Osteocyte (in vitro differentiated cells): Measurements from ENCODE around the gene MGA. TPM values are rescaled to one million over a fixed set of nuclear protein-coding genes. Genes with fewer than 3 reads are reported as not detected.

ENCODE experiments used
- DNase-seq: peaks from one replicate; pipeline ENCODE4 v3.0.0; 2021; ENCODE audit warnings: mixed read lengths; ENCODE audit not compliant: unreplicated experiment; ENCODE audit errors: extremely low spot score
- H3K27ac Mint-ChIP-seq: one replicate; pipeline ENCODE4 v1.8.0; 2021; ENCODE audit warnings: mild to moderate bottlenecking, mixed read lengths; ENCODE audit not compliant: unreplicated experiment
- H3K27me3 Mint-ChIP-seq: one replicate; pipeline ENCODE4 v1.8.0; 2021; ENCODE audit warnings: mixed read lengths; ENCODE audit not compliant: unreplicated experiment
- H3K36me3 Mint-ChIP-seq: one replicate; pipeline ENCODE4 v1.8.0; 2021; ENCODE audit warnings: mixed read lengths; ENCODE audit not compliant: unreplicated experiment
- H3K4me1 Mint-ChIP-seq: one replicate; pipeline ENCODE4 v1.8.0; 2021; ENCODE audit warnings: mixed read lengths; ENCODE audit not compliant: unreplicated experiment
- H3K4me3 Mint-ChIP-seq: one replicate; pipeline ENCODE4 v1.8.0; 2021; ENCODE audit warnings: mild to moderate bottlenecking, moderate library complexity, mixed read lengths; ENCODE audit not compliant: unreplicated experiment
- H3K9me3 Mint-ChIP-seq: one replicate; pipeline ENCODE4 v1.8.0; 2021; ENCODE audit warnings: mixed read lengths; ENCODE audit not compliant: unreplicated experiment
- total RNA-seq: library from RNA; stranded (reverse); gene quantifications from 2 replicates; pipeline ENCODE4 v1.2.1, GENCODE V29; 2021
- TF ChIP-seq, protein P1 (sequence below): fragments of 200-600 bp; sonication (generic); IDR thresholded peaks from 2 replicates; pipeline ENCODE4 v1.5.0; 2021; ENCODE audit warnings: antibody characterized with exemption, mild to moderate bottlenecking, moderate library complexity

MGA gene
- total RNA-seq, 1 donor from 2014 or later, result 47.2 TPM

DNA sequence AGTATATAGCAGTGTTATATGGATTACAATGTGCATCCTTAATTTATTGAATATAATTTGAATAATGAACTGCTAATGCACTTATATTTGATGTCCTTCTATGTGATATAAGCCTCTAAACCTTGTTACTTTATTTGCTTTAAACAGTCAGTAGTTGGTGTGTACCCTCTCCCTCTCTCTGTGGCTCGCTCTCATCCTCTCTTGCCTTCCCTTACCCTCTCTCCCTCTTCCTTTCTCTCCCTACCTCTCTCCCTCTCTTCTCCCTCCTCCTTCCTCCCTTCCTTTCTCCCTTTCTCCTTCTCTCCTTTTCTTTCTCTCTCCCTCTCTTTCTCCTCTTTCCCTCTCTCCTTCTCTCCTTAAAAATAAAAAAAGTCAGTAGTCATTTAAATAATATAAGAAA lies 28.9 kb downstream of the MGA start:
- H3K27me3 Mint-ChIP-seq, result no peaks in the 10 kb centered on the region
- no peak for DNase-seq
- TF ChIP-seq, protein P1, sequence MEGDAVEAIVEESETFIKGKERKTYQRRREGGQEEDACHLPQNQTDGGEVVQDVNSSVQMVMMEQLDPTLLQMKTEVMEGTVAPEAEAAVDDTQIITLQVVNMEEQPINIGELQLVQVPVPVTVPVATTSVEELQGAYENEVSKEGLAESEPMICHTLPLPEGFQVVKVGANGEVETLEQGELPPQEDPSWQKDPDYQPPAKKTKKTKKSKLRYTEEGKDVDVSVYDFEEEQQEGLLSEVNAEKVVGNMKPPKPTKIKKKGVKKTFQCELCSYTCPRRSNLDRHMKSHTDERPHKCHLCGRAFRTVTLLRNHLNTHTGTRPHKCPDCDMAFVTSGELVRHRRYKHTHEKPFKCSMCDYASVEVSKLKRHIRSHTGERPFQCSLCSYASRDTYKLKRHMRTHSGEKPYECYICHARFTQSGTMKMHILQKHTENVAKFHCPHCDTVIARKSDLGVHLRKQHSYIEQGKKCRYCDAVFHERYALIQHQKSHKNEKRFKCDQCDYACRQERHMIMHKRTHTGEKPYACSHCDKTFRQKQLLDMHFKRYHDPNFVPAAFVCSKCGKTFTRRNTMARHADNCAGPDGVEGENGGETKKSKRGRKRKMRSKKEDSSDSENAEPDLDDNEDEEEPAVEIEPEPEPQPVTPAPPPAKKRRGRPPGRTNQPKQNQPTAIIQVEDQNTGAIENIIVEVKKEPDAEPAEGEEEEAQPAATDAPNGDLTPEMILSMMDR, result no peak
- no peaks in the 10 kb centered on the region for H3K9me3 Mint-ChIP-seq
- peaks cover 4% of the 10 kb centered on the region for H3K36me3 Mint-ChIP-seq
- peaks cover 35% of the 10 kb centered on the region for H3K4me1 Mint-ChIP-seq
- no peak overlapping the region for H3K27ac Mint-ChIP-seq
- no peak overlapping the region for H3K4me3 Mint-ChIP-seq

DNA sequence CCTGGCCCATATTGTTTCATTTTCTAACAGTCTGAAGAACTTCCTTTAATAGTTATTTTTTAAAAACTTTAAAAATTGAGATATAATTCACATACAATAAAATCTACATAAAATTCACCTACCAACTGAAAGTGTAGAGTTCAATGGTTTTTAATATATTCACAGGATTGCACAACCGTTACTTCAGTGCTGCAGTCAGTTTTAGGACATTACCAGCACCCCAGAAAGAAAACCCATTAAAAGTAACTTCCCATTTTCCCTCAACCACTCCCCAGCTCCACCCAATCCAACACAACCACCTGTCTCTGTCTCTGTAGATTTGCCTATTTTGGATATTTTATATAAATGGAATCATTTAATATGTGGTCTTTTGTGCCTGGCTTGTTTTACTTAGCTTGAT lies 29.6 kb downstream of the MGA start:
- Mint-ChIP-seq H3K4me1 (peaks cover 27% of the 10 kb centered on the region), H3K9me3 (no peaks in the 10 kb centered on the region), H3K27ac (no peak overlapping the region), H3K36me3 (peaks cover 4% of the 10 kb centered on the region), H3K27me3 (no peaks in the 10 kb centered on the region), H3K4me3 (no peak overlapping the region)
- DNase-seq, result no peak
- TF ChIP-seq, protein P1, result no peak

DNA sequence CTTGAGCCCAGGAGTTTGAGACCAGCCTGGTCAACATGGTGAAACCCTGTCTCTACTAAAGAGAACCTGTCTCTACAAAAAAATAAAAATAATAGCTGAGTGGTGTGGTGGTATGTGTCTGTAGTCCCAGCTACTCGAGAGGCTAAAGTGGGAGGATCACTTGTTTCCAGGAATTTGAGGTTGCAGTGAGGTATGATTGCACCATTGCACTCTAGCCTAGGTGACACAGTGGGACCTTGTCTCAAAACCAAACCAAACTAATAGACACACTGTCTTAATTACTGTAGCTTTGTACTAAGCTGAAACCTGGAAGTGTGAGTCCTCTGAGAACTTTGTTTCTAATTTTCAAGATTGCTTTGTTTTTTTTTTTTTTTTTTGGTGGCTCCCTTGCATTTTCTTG lies 30.4 kb downstream of the MGA start:
- Mint-ChIP-seq H3K27ac (no peak overlapping the region), H3K4me3 (no peak overlapping the region), H3K4me1 (peaks cover 25% of the 10 kb centered on the region), H3K36me3 (peaks cover 4% of the 10 kb centered on the region), H3K27me3 (no peaks in the 10 kb centered on the region), H3K9me3 (no peaks in the 10 kb centered on the region)
- no peak for DNase-seq
- TF ChIP-seq, protein P1, result no peak

DNA sequence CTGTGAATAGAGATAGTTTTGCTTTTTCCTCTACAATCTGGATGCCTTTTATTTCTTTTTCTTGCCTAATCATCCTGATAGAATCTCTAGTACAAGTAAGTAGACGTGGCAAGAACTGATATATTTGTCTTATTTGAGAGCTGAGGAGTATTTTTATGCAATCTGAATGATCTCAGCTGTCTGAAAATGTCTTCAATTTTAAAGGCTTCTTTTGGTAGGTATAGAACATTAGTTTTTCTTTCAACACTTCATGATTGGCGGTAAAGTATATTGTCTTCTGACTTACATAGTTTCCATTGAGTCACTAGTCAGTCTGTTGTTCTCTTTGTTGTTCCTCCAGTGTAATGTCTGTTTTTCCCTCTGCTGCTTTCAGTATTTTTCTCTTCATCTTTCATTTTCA lies 31.3 kb downstream of the MGA start:
- Mint-ChIP-seq H3K9me3 (no peaks in the 10 kb centered on the region), H3K36me3 (peaks cover 2% of the 10 kb centered on the region), H3K27me3 (no peaks in the 10 kb centered on the region), H3K4me3 (no peak overlapping the region), H3K27ac (peak overlapping the region; percentile 66), H3K4me1 (peaks cover 31% of the 10 kb centered on the region)
- no peak for DNase-seq
- TF ChIP-seq, protein P1, result no peak

DNA sequence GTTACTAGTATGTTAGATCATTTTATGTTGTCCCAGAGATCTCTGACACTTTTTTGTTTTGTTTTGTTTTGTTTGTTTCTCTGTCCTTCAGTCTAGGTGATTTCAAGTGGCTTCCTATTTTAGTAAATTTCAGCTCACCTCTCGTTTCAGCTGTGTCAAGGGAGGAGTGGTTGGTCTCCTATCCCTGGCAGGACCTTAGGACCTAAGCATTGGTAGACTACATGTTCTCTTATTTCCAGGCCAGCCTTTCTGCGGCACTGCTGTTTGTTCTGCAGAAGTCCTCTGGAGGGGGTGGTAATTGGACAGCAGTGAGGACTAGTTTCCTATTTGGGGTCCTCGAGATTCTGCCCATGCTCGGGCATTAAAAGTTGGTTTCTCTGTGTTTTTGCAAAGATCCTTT lies 31.8 kb downstream of the MGA start:
- Mint-ChIP-seq H3K4me3 (no peak overlapping the region), H3K36me3 (peaks cover 6% of the 10 kb centered on the region), H3K4me1 (peaks cover 32% of the 10 kb centered on the region), H3K9me3 (no peaks in the 10 kb centered on the region), H3K27ac (peak overlapping the region; percentile 66), H3K27me3 (no peaks in the 10 kb centered on the region)
- TF ChIP-seq, protein P1, result no peak
- DNase-seq, result no peak
